OCI-LY3 (cell line): ENCODE results near the gene KCNQ1.

Experiments
- H2AFZ ChIP-seq: fragments of 200-600, 300-600 bp; shearing (Covaris generic); 2 replicates; pipeline ENCODE4 v1.6.0; 2014; ENCODE audit warnings: antibody characterized with exemption, low read depth, low read length
- H3K27ac ChIP-seq: fragments of 200-600, 300-600 bp; sonication (generic); 2 replicates; pipeline ENCODE4 v1.5.1; 2014; ENCODE audit warnings: mild to moderate bottlenecking, low read length, moderate library complexity, mixed read lengths
- H3K27me3 ChIP-seq: fragments of 200-600, 300-600 bp; sonication (generic); 2 replicates; pipeline ENCODE4 v1.6.1; 2014; ENCODE audit warnings: low read depth, low read length, mixed read lengths
- H3K36me3 ChIP-seq: fragments of 200-600, 300-600 bp; sonication (generic); replicated peaks from 2 replicates; pipeline ENCODE3; 2014; ENCODE audit warnings: low read depth, low read length, mixed read lengths
- H3K4me1 ChIP-seq: fragments of 300-600, 200-600 bp; sonication (generic); 2 replicates; pipeline ENCODE4 v1.6.1; 2014; ENCODE audit warnings: low read length, mixed read lengths
- H3K4me2 ChIP-seq: fragments of 200-600, 300-600 bp; sonication (generic); 2 replicates; pipeline ENCODE4 v1.6.1; 2014; ENCODE audit warnings: low read length, mixed read lengths
- H3K4me3 ChIP-seq: fragments of 300-600, 200-600 bp; sonication (generic); 2 replicates; pipeline ENCODE4 v1.5.1; 2014; ENCODE audit warnings: antibody characterized with exemption, mild to moderate bottlenecking, low read length, moderate library complexity
- H3K79me2 ChIP-seq: fragments of 300-600, 200-600 bp; shearing (Covaris generic); 2 replicates; pipeline ENCODE4 v1.6.1; 2014; ENCODE audit warnings: mild to moderate bottlenecking, low read length, mixed read lengths
- H3K9ac ChIP-seq: fragments of 300-600, 200-600 bp; shearing (Covaris generic); 2 replicates; pipeline ENCODE4 v1.6.0; 2014; ENCODE audit warnings: mild to moderate bottlenecking, low read length, moderate library complexity
- H3K9me3 ChIP-seq: fragments of 200-600, 300-600 bp; shearing (Covaris generic); 2 replicates; pipeline ENCODE4 v1.6.1; 2014; ENCODE audit warnings: low read length, mixed read lengths; ENCODE audit not compliant: insufficient read depth
- H4K20me1 ChIP-seq: fragments of 200-600, 300-600 bp; sonication (generic); 2 replicates; pipeline ENCODE4 v1.6.1; 2016; ENCODE audit warnings: low read length, mixed read lengths; ENCODE audit not compliant: insufficient read depth
- CTCF ChIP-seq: fragments of 200-600, 300-600 bp; sonication (generic); IDR thresholded peaks from 2 replicates; pipeline ENCODE4 v1.5.1; 2014; ENCODE audit warnings: antibody characterized with exemption, low read length, low read depth
- EZH2phosphoT487 ChIP-seq: fragments of 200-600 bp; shearing (Covaris generic); IDR thresholded peaks from 2 replicates; pipeline ENCODE4 v1.6.1; 2018; ENCODE audit warnings: antibody characterized with exemption, mixed run types, low read depth

KCNQ1 gene

GRCh38 chr11:2869561-2870427, 425.0 kb downstream of the KCNQ1 start:
- no peaks in the 10 kb centered on the region for H3K27me3 ChIP-seq
- TF ChIP-seq EZH2phosphoT487, result no peak
- no peak for TF ChIP-seq CTCF

GRCh38 chr11:2870460-2870859, 425.7 kb downstream of the KCNQ1 start:
- H3K79me2 ChIP-seq, result no peaks in the 10 kb centered on the region
- H3K27ac ChIP-seq, result no peak overlapping the region
- H3K36me3 ChIP-seq, result no peaks in the 10 kb centered on the region
- H3K9me3 ChIP-seq, result no peaks in the 10 kb centered on the region
- H3K27me3 ChIP-seq, result no peaks in the 10 kb centered on the region
- H4K20me1 ChIP-seq, result no peaks in the 10 kb centered on the region
- H2AFZ ChIP-seq, result no peak overlapping the region
- TF ChIP-seq EZH2phosphoT487 (no peak), CTCF (no peak)
- H3K4me2 ChIP-seq, result no peak overlapping the region
- H3K9ac ChIP-seq, result no peak overlapping the region
- no peak overlapping the region for H3K4me3 ChIP-seq
- no peaks in the 10 kb centered on the region for H3K4me1 ChIP-seq

More at GRCh38 chr11:2869561-2870427, 425.0 kb downstream of the KCNQ1 start:
- Histone ChIP-seq H3K4me2 (no peak overlapping the region), H3K27ac (no peak overlapping the region), H3K9me3 (no peaks in the 10 kb centered on the region), H2AFZ (no peak overlapping the region), H3K4me3 (no peak overlapping the region), H3K79me2 (no peaks in the 10 kb centered on the region), H3K36me3 (no peaks in the 10 kb centered on the region), H3K4me1 (no peaks in the 10 kb centered on the region), H4K20me1 (no peaks in the 10 kb centered on the region), H3K9ac (no peak overlapping the region)

GRCh38 chr11:2870969-2871680, 426.3 kb downstream of the KCNQ1 start:
- no peak for TF ChIP-seq EZH2phosphoT487
- TF ChIP-seq CTCF, result no peak
- H3K9ac ChIP-seq, result no peak overlapping the region

GRCh38 chr11:2874963-2875362, 430.2 kb downstream of the KCNQ1 start:
- H3K4me1 ChIP-seq, result no peaks in the 10 kb centered on the region
- no peak overlapping the region for H3K27ac ChIP-seq
- H3K9me3 ChIP-seq, result no peaks in the 10 kb centered on the region
- no peaks in the 10 kb centered on the region for H3K79me2 ChIP-seq
- no peak overlapping the region for H3K4me2 ChIP-seq
- no peak overlapping the region for H3K9ac ChIP-seq
- H4K20me1 ChIP-seq, result no peaks in the 10 kb centered on the region
- H2AFZ ChIP-seq, result no peak overlapping the region
- no peak for TF ChIP-seq EZH2phosphoT487
- TF ChIP-seq CTCF, result no peak
- no peak overlapping the region for H3K4me3 ChIP-seq
- H3K27me3 ChIP-seq, result no peaks in the 10 kb centered on the region
- no peaks in the 10 kb centered on the region for H3K36me3 ChIP-seq

More at GRCh38 chr11:2870969-2871680, 426.3 kb downstream of the KCNQ1 start:
- H3K4me3 ChIP-seq, result no peak overlapping the region
- no peaks in the 10 kb centered on the region for H4K20me1 ChIP-seq
- no peaks in the 10 kb centered on the region for H3K79me2 ChIP-seq
- no peak overlapping the region for H3K4me2 ChIP-seq
- H3K27ac ChIP-seq, result no peak overlapping the region
- H2AFZ ChIP-seq, result no peak overlapping the region
- no peaks in the 10 kb centered on the region for H3K9me3 ChIP-seq
- no peaks in the 10 kb centered on the region for H3K36me3 ChIP-seq
- H3K27me3 ChIP-seq, result no peaks in the 10 kb centered on the region
- no peaks in the 10 kb centered on the region for H3K4me1 ChIP-seq
